ENCODE data around the gene CHN2. TPM values are rescaled to one million over a fixed set of nuclear protein-coding genes. Genes with fewer than 3 reads are reported as not detected.

The CHN2 gene
- total RNA-seq, 1 experiment from 2014 or later: not detected

GRCh38 chr7:29170781-29171180 is 23.8 kb upstream of the CHN2 start:
- Histone ChIP-seq H3K27me3 (ENCODE audit: insufficient read depth, low read depth) (no peaks in the 10 kb centered on the region), H3K4me3 (no peak overlapping the region), H3K79me2 (ENCODE audit: low read depth) (no peaks in the 10 kb centered on the region), H3K9me2 (ENCODE audit: insufficient read depth) (no peaks in the 10 kb centered on the region), H3K9me3 (ENCODE audit: insufficient read depth, low read depth) (no peaks in the 10 kb centered on the region), H3K4me1 (replicated peaks; ENCODE audit: insufficient read depth) (no peaks in the 10 kb centered on the region), H3K36me3 (ENCODE audit: low read depth) (no peaks in the 10 kb centered on the region), H3F3A (ENCODE audit: insufficient read depth, low read depth) (no peaks in the 10 kb centered on the region), H3K27ac (no peak overlapping the region), H2AFZ (no peak overlapping the region), H3K4me2 (no peak overlapping the region), H4K20me1 (ENCODE audit: insufficient read depth) (no peaks in the 10 kb centered on the region)
- DNase-seq: no peak
- ChIA-PET CTCF (no interaction called here), POLR2A (ENCODE audit: unreplicated experiment) (no interaction called here)
- intact Hi-C loops (cut with micrococcal nuclease; ENCODE audit: unreplicated experiment): no loop called here
- BruUV-seq (replicated peaks): no TSS peak
- TF ChIP-seq EZH2 (IDR thresholded peaks at IDR 0.05; ENCODE audit: low read depth): no peak
- TF ChIP-seq CTCF (conservative IDR thresholded peaks at IDR 0.05): no peak

- no peak for DNase-seq
- intact Hi-C loops (cut with micrococcal nuclease; ENCODE audit: unreplicated experiment): no loop called here
- ChIA-PET POLR2A (ENCODE audit: unreplicated experiment) (no interaction called here), CTCF (no interaction called here)
- Histone ChIP-seq H4K20me1 (ENCODE audit: insufficient read depth) (no peaks in the 10 kb centered on the region), H3K27ac (no peak overlapping the region), H3K4me1 (replicated peaks; ENCODE audit: insufficient read depth) (no peaks in the 10 kb centered on the region), H3K4me2 (no peak overlapping the region), H3K36me3 (ENCODE audit: low read depth) (no peaks in the 10 kb centered on the region), H3F3A (ENCODE audit: insufficient read depth, low read depth) (no peaks in the 10 kb centered on the region), H3K9me3 (ENCODE audit: insufficient read depth, low read depth) (no peaks in the 10 kb centered on the region), H3K4me3 (no peak overlapping the region), H3K9me2 (ENCODE audit: insufficient read depth) (no peaks in the 10 kb centered on the region), H3K79me2 (ENCODE audit: low read depth) (no peaks in the 10 kb centered on the region), H2AFZ (no peak overlapping the region), H3K27me3 (ENCODE audit: insufficient read depth, low read depth) (no peaks in the 10 kb centered on the region)
- no peak for TF ChIP-seq CTCF (conservative IDR thresholded peaks at IDR 0.05)
- TF ChIP-seq EZH2 (IDR thresholded peaks at IDR 0.05; ENCODE audit: low read depth): no peak
- no TSS peak for BruUV-seq (replicated peaks)
Observed at GRCh38 chr7:29173458-29173857, 21.1 kb upstream of the CHN2 start.

- CTCF ChIA-PET: no interaction called here
- H2AFZ ChIP-seq: no peak overlapping the region
- no peaks in the 10 kb centered on the region for H4K20me1 ChIP-seq (ENCODE audit: insufficient read depth)
- H3K4me1 ChIP-seq (replicated peaks; ENCODE audit: insufficient read depth): no peaks in the 10 kb centered on the region
- no peaks in the 10 kb centered on the region for H3K9me2 ChIP-seq (ENCODE audit: insufficient read depth)
- no peaks in the 10 kb centered on the region for H3K36me3 ChIP-seq (ENCODE audit: low read depth)
- H3K27me3 ChIP-seq (ENCODE audit: insufficient read depth, low read depth): no peaks in the 10 kb centered on the region
- intact Hi-C loops (cut with micrococcal nuclease; ENCODE audit: unreplicated experiment): no loop called here
- POLR2A ChIA-PET (ENCODE audit: unreplicated experiment): no interaction called here
- BruUV-seq (replicated peaks): no TSS peak
- peak overlapping the region; percentile 14; the same call in 1 of the 2 replicates for H3K4me2 ChIP-seq
- no peak for TF ChIP-seq CTCF (conservative IDR thresholded peaks at IDR 0.05)
- no peak for TF ChIP-seq EZH2 (IDR thresholded peaks at IDR 0.05; ENCODE audit: low read depth)
- H3F3A ChIP-seq (ENCODE audit: insufficient read depth, low read depth): no peaks in the 10 kb centered on the region
- no peaks in the 10 kb centered on the region for H3K79me2 ChIP-seq (ENCODE audit: low read depth)
- H3K4me3 ChIP-seq: no peak overlapping the region
- no peaks in the 10 kb centered on the region for H3K9me3 ChIP-seq (ENCODE audit: insufficient read depth, low read depth)
- no peak overlapping the region for H3K27ac ChIP-seq
- no peak for DNase-seq
Observed at GRCh38 chr7:29177963-29178600, 16.5 kb upstream of the CHN2 start.

Measured in PC-9 (cell line).